Limb (tissue), 2 donors: ENCODE data around the gene ACTRT2.

ENCODE experiments used
- DNase-seq, 2 donors: peaks; one replicate each; pipeline ENCODE4 v3.0.0-alpha.2; 2016; ENCODE audit errors: extremely low spot score in 2 of 2

ACTRT2 gene

DNA sequence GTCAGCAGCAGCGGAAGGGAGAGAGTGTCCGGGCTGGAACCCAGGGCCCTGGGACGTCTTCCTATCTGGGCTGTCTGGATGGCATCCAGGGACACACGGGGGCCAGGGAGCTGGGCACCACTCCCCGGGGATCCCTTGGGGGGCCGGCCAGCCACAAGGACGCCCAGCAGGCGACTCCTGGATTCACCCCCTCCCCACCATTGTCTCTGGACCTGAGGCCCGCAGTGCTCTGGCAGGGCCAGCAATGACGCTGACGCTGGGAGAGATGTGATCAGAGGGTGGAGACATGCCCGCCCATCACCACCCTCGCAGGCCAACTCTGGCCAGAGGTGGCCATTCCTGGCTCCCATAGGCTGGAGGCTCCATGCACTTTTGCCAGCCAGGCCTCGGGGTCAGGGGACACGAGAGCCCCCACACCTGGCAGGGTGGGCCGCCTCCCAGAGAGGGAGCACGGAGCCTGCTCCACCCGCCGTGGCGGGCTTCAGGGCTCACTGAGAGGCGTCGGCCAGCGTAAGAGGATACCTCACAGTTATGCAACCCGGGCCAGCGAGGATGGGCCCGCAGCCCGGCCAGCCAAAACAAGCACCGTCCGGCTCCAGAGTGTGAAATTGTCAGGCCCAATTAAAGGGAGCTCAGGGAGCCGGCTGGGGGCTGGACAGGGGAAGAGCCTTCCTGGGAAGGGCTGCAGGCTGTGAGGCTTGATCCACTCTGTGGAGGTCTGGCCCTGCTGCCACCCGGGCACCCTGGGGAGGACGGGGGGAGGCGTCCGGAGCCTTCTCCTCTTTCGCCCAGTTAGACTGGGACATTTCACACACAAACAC, 10.3 kb downstream of the ACTRT2 start:
- peak in 1 of 2 donors; percentile 40 for DNase-seq

DNA sequence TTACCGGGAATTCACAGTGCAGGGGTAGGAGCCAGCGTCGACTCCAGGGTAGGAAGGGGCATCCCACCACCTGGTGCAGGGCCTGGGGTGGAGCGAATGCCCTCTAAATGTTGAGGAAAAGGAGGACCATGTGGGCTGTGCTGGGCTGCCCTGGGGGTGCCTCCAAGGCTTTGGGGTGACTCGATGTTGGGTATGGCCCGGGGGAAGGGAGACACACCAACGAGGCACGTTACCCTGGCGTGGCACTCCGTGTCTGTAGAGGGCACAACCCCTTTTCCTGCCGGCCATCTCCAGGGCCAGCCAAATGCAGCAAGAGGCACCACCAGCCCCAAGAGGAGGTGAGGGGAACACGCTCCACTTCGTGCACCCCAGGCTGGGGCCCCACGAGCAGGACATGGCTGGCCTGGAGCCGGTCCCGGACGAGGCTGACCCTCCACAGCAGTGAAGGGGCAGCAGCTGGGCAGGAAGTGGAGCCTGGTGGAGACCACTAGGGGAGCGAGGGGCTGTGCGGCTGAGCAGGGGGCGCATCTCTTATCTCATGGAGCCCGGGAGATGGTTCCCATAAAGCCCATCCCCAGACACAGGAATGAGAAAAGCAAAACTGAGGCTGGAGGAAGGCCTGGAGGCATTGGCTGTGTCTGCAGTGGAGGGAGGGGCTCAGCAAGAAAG, 11.2 kb downstream of the ACTRT2 start:
- peak in 1 of 2 donors; percentile 24 for DNase-seq

DNA sequence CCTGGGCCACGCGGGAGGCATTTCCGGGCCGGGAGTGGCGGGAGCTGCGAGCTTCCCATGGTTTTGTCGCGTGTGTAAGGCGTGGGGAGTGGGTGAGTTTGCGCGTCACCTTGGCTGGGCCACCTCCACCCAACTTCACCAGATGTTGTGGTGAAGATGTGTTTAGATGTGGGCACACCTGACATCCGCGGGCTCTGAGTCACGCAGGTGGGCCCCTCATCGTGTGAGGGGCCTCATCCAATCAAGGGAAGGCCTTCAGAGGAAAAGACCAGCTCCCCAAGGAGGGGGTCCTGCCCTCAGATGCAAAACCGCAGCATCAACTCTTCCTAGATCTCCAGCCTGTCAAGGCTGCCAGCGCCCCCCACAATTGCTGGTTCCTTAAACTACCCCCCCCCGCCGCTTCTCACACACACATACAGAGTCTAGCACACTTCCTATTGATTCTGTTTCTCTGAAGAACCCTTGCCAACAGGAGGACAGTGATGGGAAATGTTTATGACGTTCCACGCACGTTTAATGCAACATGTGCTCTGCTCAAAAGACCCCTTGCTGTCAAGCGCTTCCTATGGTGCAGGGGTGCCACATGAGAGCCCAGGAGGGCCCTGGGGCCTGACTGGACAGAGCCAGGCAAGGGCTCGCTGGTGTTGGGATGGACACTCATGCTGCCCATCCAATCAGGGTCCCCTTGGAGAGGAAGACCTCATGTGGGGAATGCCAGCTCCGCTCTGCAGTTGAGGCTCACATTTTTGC, 11.9 kb downstream of the ACTRT2 start:
- DNase-seq = peak in 1 of 2 donors; percentile 9

DNA sequence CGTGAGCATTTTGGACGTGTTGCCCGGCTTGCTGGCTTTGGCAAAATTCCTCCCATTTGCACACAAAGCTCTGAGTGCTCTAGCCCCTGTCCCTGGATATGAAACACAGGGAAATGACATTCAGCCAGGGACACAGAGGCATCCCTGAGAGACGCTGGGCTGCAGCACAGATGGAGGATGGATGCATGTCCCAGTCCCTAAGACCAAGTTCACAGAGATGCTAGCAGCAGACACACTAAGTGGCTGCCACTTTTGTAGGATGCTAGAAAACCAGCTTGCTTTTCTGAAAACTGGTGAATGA, 12.5 kb downstream of the ACTRT2 start:
- DNase-seq = no peak

- DNase-seq = no peak
Observed at GRCh38 chr1:3034162-3034561, 12.9 kb downstream of the ACTRT2 start.

GRCh38 chr1:3034728-3035562, 13.7 kb downstream of the ACTRT2 start:
- DNase-seq = peak in 1 of 2 donors; percentile 18

DNA sequence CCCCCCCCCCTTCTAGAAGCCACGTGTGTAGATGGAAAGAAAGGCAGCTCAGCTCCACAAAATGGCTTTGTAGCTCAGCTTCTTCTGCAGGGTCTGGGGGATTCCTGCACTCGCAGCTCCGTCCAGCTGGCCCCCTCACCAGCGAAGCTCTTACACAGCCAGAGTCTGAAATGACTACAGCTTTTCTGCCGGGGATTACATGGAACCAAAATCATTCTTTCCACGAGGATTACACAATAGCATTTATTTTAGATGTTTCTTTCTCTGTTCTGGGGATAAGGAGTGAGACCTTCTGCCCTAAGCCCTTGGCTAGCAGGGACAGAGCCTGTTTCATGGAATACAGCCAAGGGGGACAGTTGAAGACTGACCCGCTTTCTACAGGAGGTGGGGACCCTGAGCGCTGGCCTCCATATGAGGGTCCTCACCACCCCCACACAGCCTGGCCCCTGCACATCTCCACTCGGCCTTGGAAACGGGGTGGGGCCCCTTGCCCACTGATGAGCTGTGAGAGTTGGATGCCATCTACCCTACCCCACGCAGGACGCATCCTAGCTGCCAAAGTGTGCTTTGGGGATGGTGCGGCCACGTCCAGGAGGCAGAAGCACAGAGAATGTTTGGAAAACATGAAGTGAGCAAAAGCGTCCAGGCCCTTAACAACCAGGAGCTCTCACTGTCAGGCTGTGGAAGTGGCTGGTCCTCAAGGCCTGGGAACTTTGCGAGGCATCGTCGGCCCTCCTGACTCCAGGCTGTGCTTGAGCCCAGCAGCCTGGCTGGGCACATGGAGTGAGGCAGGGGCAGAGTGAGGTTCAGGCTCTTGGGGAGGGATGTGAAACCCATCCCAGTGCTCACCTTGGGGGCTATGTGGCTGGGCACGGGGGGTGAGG, 14.5 kb downstream of the ACTRT2 start:
- peak in 1 of 2 donors; percentile 30 for DNase-seq

GRCh38 chr1:3036447-3037280, 15.4 kb downstream of the ACTRT2 start:
- peak in 1 of 2 donors; percentile 28 for DNase-seq

GRCh38 chr1:3037281-3038040, 16.2 kb downstream of the ACTRT2 start:
- DNase-seq = peak in 1 of 2 donors; percentile 20

DNA sequence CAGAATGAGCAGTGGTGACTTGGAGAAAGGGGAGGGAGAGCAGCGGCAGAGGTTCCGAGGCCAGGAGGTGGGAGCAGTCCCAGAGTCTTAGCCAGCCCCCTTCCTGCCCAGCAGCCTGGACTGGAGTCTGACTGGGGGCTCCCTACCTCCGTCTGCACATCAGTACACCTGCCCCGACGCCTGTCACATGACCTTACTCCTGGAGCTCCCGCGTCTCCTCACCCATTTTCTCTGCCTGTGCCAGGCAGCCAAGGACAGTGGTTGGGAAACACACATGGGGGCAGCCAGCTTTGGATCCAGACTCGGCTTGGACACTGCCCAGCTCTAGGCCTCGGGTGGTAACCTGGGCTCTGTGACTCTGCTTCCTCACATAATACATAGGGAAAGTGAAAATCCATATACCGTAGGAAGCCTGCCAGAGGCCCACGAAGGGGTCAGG, 16.9 kb downstream of the ACTRT2 start:
- no peak for DNase-seq

DNA sequence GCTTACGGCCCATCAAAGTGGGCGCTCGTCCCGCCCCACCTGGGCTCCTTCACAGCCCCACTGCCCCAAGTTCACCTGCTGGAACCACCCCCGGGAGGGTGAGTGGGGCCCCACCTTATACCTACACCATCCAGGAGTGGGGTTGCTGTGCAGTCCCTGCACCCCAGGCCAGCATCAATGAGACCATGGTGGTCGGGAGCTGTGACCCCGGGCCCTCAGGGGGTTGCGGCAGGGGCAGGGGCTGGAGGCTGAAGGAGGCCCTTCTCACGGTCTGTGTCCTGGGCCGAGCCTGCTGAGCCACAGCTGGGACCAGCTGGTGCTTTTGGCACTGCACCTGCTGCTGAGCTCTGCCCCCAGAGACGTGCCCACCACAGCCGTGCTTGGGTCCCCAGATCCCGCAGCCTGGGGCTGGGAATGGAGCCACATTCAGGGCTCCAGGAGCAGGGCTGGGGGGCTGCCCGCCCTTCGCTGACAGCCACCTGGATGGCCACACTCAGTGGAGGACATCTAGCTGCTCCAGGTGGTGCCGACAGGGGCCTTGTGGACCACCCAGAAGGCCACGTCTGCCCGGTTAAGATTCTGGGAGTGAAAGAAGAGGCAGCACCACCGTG, 17.4 kb downstream of the ACTRT2 start:
- peak in 1 of 2 donors; percentile 47 for DNase-seq

- no peak for DNase-seq
Observed at GRCh38 chr1:3040004-3040403, 18.7 kb downstream of the ACTRT2 start.

DNA sequence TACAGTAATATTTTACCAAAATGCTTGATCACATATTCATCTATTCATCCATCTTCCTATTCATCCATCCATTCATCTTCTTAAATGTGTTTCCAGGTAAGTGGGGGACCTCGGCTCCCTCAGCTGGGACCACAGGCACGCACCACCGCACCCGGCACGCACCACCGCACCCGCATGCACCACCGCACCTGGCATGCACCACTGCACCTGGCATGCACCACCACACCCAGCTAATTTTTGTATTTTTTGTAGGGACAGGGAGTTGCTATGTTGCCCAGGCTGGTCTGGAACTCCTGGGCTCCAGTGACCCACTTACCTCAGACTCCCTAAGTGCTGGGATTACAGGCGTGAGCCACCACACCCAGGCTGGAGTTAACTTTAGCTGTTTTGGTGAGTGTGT, 21.2 kb downstream of the ACTRT2 start:
- DNase-seq = no peak

- no peak for DNase-seq
Observed at GRCh38 chr1:3049164-3049563, 27.9 kb downstream of the ACTRT2 start.

GRCh38 chr1:3049905-3050304, 28.6 kb downstream of the ACTRT2 start:
- DNase-seq = no peak

DNA sequence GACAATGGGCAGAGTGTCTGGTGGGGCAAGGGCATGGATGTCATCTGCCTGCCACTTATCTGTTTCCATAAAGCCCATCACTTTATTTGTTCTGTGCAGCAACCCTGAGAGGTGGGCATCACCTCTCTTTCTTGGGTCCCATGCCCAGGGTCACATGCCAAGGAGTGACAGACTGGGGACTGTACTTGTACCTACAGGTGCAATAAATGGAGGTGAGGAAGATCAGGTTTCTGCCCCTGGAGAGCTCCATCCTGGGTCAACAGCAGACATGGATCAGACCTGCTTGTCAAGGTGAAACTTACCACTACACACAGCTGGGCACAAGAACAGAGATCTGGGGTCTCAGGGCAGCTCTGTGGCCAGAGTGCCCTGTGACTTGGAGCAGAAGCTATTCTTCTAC, 29.3 kb downstream of the ACTRT2 start:
- no peak for DNase-seq

- no peak for DNase-seq
Observed at GRCh38 chr1:3051270-3052268, 30.3 kb downstream of the ACTRT2 start.
